ENCODE data around the gene PARP1.

PARP1 gene

GRCh38 chr1:226362361-226362760 is 45.5 kb downstream of the PARP1 start:
- no peak overlapping the region for H3K4me3 ChIP-seq (ENCODE audit: low read length)
- no peak for DNase-seq (ENCODE audit: low read depth)
- no peak for TF ChIP-seq CTCF (conservative IDR thresholded peaks at IDR 0.05; ENCODE audit: low read depth, low read length)

GRCh38 chr1:226360106-226360746 is 47.7 kb downstream of the PARP1 start:
- no peak for DNase-seq (ENCODE audit: low read depth)
- H3K4me3 ChIP-seq (ENCODE audit: low read length), result no peak overlapping the region
- no peak for TF ChIP-seq CTCF (conservative IDR thresholded peaks at IDR 0.05; ENCODE audit: low read depth, low read length)

GRCh38 chr1:226357416-226357815 is 50.5 kb downstream of the PARP1 start:
- DNase-seq (ENCODE audit: low read depth), result no peak
- H3K4me3 ChIP-seq (ENCODE audit: low read length), result no peak overlapping the region
- no peak for TF ChIP-seq CTCF (conservative IDR thresholded peaks at IDR 0.05; ENCODE audit: low read depth, low read length)

- no peak for DNase-seq (ENCODE audit: low read depth)
- TF ChIP-seq CTCF (conservative IDR thresholded peaks at IDR 0.05; ENCODE audit: low read depth, low read length), result no peak
- no peak overlapping the region for H3K4me3 ChIP-seq (ENCODE audit: low read length)
Observed at GRCh38 chr1:226355669-226356551, 52.0 kb downstream of the PARP1 start.

GRCh38 chr1:226355016-226355415 is 52.9 kb downstream of the PARP1 start:
- TF ChIP-seq CTCF (conservative IDR thresholded peaks at IDR 0.05; ENCODE audit: low read depth, low read length), result no peak
- no peak overlapping the region for H3K4me3 ChIP-seq (ENCODE audit: low read length)
- no peak for DNase-seq (ENCODE audit: low read depth)

- no peak for DNase-seq (ENCODE audit: low read depth)
- no peak overlapping the region for H3K4me3 ChIP-seq (ENCODE audit: low read length)
- no peak for TF ChIP-seq CTCF (conservative IDR thresholded peaks at IDR 0.05; ENCODE audit: low read depth, low read length)
Observed at GRCh38 chr1:226353698-226354525, 54.0 kb downstream of the PARP1 start.

Measured in retinal pigment epithelial cell (primary cell).